NT2/D1 (cell line): ENCODE data around the gene RAB15.

ENCODE experiments used
- YY1 ChIP-seq: IDR thresholded peaks from 2 replicates; pipeline ENCODE4 v1.6.1; 2011; ENCODE audit not compliant: insufficient read length, insufficient read depth
- ZNF274 ChIP-seq: IDR thresholded peaks from 2 replicates; pipeline ENCODE4 v1.6.1; 2011; ENCODE audit warnings: mild to moderate bottlenecking, low read depth, low read length

DNA sequence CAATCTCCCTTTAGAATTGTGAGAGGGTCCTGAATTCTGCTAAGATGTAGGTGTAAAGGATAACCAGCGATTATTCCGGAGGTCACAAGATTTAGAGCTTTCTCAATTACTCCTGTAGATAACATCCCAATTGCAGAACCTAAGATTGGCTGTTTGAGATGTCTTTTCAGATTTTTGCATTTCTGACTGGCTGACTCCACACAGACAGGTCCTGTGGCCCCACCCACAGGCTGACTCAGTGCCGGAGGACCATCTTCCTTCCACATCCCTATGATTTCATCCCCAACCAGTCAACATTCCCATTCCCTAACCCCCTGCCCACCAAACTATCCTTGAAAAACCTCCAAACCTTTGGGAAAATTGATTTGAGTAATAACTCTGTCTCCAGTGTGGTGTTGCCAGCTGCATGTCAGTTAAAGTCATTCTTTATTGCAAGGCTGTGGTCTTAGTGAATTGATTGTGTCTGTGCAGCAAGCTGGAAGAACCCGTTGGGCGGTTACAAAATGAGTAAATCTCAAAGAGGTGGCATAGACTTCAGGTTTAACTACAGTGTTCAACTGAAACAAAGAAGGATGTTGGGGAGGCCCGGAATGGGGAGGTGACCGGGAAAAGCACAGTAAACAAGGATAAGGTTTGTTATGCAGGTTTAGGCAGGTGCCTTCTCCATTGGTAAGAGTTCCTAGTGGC is 25.1 kb upstream of the RAB15 start:
- TF ChIP-seq ZNF274 (no peak), YY1 (no peak)
